ENCODE data around the gene EPB41L4A.

EPB41L4A gene

DNA sequence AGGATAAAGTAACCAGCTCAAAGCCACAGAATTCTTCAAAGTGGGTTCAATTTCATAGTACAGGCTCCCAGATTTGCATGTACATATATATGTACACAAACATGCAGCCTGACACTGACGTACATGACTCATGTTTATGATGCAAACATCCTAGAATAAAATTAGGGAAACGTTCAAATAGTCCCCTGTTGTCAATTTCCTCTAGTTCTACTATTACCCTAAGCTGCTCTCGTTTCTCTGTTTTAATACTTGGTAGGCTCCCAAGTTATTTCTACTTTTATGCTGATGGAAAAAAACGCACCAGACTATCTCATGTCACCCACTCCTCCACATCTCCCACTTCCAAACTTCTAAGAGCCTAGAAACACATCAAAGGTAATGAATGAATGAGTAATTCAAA lies 229.7 kb downstream of the EPB41L4A start:
- CTCF ChIA-PET, result interaction anchor here (0.6 to 1.1 kb wide), 3 partner anchors 14 to 231 kb away, joined by 3 to 4 read pairs (median 3); no protein-coding TSS in a partner anchor

DNA sequence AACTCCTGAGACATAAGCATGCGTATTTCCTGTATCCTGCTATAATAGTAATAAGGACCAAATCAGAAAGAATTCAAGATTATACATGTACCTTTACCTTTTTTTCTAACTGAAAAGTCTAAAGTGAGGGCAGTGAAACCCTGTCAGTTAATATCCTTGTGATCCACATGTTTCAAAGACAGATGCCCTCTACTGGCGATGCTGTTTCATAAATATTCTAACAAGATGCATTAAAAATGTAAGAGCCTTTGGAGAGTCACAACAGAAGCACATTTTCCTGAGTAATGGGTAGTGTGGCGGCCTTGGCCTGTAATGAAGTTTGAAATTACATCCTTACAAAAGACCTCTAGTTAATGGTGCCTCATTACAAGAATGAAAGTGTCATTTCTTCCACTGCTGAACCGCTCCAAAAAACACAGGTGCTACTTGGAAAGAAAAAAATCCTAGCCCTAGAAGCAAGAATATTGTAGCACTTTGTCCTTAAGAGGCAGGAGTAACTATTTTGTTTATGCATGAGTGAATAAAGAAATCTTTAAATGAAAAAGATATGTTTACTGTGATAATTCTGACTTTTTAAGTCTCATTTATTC lies 232.6 kb downstream of the EPB41L4A start:
- H3K4me3 ChIP-seq (ENCODE audit: low read depth, low read length), result no peak overlapping the region
- TF ChIP-seq ZNF660 (tag by site-specific recombination; IDR thresholded peaks at IDR 0.05), result peak; percentile 52; the same call in 1 of the 2 replicates
- TF ChIP-seq, protein P1, sequence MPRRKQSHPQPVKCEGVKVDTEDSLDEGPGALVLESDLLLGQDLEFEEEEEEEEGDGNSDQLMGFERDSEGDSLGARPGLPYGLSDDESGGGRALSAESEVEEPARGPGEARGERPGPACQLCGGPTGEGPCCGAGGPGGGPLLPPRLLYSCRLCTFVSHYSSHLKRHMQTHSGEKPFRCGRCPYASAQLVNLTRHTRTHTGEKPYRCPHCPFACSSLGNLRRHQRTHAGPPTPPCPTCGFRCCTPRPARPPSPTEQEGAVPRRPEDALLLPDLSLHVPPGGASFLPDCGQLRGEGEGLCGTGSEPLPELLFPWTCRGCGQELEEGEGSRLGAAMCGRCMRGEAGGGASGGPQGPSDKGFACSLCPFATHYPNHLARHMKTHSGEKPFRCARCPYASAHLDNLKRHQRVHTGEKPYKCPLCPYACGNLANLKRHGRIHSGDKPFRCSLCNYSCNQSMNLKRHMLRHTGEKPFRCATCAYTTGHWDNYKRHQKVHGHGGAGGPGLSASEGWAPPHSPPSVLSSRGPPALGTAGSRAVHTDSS (tag by site-specific recombination; IDR thresholded peaks at IDR 0.05), result no peak
- H3K36me3 ChIP-seq (ENCODE audit: control insufficient read depth in 2 of 2, insufficient read depth in 1 of 2, low read length in 2 of 2), result no peaks in the 10 kb centered on the region
- no peaks in the 10 kb centered on the region for H3K9me3 ChIP-seq (ENCODE audit: control insufficient read depth, insufficient read depth, low read depth, low read length)
- H3K27ac ChIP-seq (ENCODE audit: extremely low read depth, low read depth, low read length), result no peak overlapping the region
- POLR2A ChIA-PET, result no interaction called here
- no peaks in the 10 kb centered on the region for H3K4me1 ChIP-seq (ENCODE audit: control insufficient read depth, insufficient read depth, low read length)
- CTCF ChIA-PET, result interaction anchor here (0.8 to 0.9 kb wide), 3 partner anchors 19 to 418 kb away, joined by 3 to 4 read pairs (median 3); no protein-coding TSS in a partner anchor

More for the DNA sequence above, 229.7 kb downstream of the EPB41L4A start:
- Histone ChIP-seq H3K9me3 (ENCODE audit: control insufficient read depth, insufficient read depth, low read depth, low read length) (no peaks in the 10 kb centered on the region), H3K27ac (ENCODE audit: extremely low read depth, low read depth, low read length) (no peak overlapping the region), H3K36me3 (ENCODE audit: control insufficient read depth in 2 of 2, insufficient read depth in 1 of 2, low read length in 2 of 2) (no peaks in the 10 kb centered on the region), H3K4me1 (ENCODE audit: control insufficient read depth, insufficient read depth, low read length) (no peaks in the 10 kb centered on the region), H3K4me3 (ENCODE audit: low read depth, low read length) (no peak overlapping the region)
- TF ChIP-seq OVOL3 (tag by site-specific recombination; IDR thresholded peaks at IDR 0.05), result no peak
- TF ChIP-seq ZNF211 (tag by site-specific recombination; IDR thresholded peaks at IDR 0.05; ENCODE audit: low read depth), result no peak
- TF ChIP-seq ZNF23 (tag by site-specific recombination; IDR thresholded peaks at IDR 0.05; ENCODE audit: borderline replicate concordance), result no peak
- TF ChIP-seq ZNF221 (tag by site-specific recombination; IDR thresholded peaks at IDR 0.05; ENCODE audit: borderline replicate concordance), result no peak
- TF ChIP-seq, protein P2, sequence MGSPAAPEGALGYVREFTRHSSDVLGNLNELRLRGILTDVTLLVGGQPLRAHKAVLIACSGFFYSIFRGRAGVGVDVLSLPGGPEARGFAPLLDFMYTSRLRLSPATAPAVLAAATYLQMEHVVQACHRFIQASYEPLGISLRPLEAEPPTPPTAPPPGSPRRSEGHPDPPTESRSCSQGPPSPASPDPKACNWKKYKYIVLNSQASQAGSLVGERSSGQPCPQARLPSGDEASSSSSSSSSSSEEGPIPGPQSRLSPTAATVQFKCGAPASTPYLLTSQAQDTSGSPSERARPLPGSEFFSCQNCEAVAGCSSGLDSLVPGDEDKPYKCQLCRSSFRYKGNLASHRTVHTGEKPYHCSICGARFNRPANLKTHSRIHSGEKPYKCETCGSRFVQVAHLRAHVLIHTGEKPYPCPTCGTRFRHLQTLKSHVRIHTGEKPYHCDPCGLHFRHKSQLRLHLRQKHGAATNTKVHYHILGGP (tag by site-specific recombination; IDR thresholded peaks at IDR 0.05), result no peak
- TF ChIP-seq ZFP69B (tag by site-specific recombination; IDR thresholded peaks at IDR 0.05), result no peak
- TF ChIP-seq ZNF239 (tag by site-specific recombination; IDR thresholded peaks at IDR 0.05), result no peak
- TF ChIP-seq ZNF311 (tag by site-specific recombination; IDR thresholded peaks at IDR 0.05; ENCODE audit: borderline replicate concordance), result no peak
- no peak for TF ChIP-seq ZNF501 (tag by site-specific recombination; IDR thresholded peaks at IDR 0.05)
- TF ChIP-seq ZNF610 (tag by site-specific recombination; IDR thresholded peaks at IDR 0.05; ENCODE audit: borderline replicate concordance), result no peak
- POLR2A ChIA-PET, result no interaction called here

DNA sequence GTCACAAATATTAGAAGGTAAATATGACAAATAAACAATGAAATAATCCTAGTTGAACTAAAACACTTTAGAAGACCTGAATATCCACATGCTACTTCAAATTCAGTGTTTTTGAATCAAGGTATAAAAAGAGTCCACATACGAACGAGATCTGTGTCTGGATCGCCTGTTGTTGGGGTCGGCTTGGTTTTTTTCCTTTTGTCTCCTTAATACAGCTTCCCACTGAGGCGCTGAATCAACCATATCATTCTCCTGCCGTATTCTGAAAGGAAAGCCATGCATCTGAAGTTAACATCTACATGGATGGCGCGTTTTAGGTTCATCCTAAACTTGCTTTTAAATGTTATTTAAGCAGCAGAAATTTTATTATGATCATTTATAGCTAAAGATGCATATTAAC lies 235.2 kb downstream of the EPB41L4A start:
- ChIA-PET CTCF (interaction anchor here (0.6 to 1.6 kb wide), 5 partner anchors 9 to 605 kb away, joined by 3 to 5 read pairs (median 3); no protein-coding TSS in a partner anchor), POLR2A (interaction anchor here (0.5 kb wide), 1 partner anchor 88 kb away, joined by 4 read pairs; no protein-coding TSS in a partner anchor)
- Histone ChIP-seq H3K36me3 (ENCODE audit: control insufficient read depth in 2 of 2, insufficient read depth in 1 of 2, low read length in 2 of 2) (no peaks in the 10 kb centered on the region), H3K27ac (ENCODE audit: extremely low read depth, low read depth, low read length) (no peak overlapping the region), H3K4me3 (ENCODE audit: low read depth, low read length) (no peak overlapping the region), H3K9me3 (ENCODE audit: control insufficient read depth, insufficient read depth, low read depth, low read length) (no peaks in the 10 kb centered on the region), H3K4me1 (ENCODE audit: control insufficient read depth, insufficient read depth, low read length) (no peaks in the 10 kb centered on the region)
- TF ChIP-seq, protein P3, sequence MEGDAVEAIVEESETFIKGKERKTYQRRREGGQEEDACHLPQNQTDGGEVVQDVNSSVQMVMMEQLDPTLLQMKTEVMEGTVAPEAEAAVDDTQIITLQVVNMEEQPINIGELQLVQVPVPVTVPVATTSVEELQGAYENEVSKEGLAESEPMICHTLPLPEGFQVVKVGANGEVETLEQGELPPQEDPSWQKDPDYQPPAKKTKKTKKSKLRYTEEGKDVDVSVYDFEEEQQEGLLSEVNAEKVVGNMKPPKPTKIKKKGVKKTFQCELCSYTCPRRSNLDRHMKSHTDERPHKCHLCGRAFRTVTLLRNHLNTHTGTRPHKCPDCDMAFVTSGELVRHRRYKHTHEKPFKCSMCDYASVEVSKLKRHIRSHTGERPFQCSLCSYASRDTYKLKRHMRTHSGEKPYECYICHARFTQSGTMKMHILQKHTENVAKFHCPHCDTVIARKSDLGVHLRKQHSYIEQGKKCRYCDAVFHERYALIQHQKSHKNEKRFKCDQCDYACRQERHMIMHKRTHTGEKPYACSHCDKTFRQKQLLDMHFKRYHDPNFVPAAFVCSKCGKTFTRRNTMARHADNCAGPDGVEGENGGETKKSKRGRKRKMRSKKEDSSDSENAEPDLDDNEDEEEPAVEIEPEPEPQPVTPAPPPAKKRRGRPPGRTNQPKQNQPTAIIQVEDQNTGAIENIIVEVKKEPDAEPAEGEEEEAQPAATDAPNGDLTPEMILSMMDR (tag by site-specific recombination; IDR thresholded peaks at IDR 0.05), result no peak
- TF ChIP-seq, protein P2 (tag by site-specific recombination; IDR thresholded peaks at IDR 0.05), result no peak
- TF ChIP-seq ZNF292 (tag by site-specific recombination; IDR thresholded peaks at IDR 0.05; ENCODE audit: borderline replicate concordance, low read depth) (no peak), KLF10 (tag by site-specific recombination; IDR thresholded peaks at IDR 0.05) (no peak), ZNF548 (tag by site-specific recombination; IDR thresholded peaks at IDR 0.05) (no peak), ZNF391 (tag by site-specific recombination; IDR thresholded peaks at IDR 0.05; ENCODE audit: borderline replicate concordance, low read depth) (no peak)
- TF ChIP-seq, protein P1 (tag by site-specific recombination; IDR thresholded peaks at IDR 0.05), result no peak
- TF ChIP-seq, protein P4, sequence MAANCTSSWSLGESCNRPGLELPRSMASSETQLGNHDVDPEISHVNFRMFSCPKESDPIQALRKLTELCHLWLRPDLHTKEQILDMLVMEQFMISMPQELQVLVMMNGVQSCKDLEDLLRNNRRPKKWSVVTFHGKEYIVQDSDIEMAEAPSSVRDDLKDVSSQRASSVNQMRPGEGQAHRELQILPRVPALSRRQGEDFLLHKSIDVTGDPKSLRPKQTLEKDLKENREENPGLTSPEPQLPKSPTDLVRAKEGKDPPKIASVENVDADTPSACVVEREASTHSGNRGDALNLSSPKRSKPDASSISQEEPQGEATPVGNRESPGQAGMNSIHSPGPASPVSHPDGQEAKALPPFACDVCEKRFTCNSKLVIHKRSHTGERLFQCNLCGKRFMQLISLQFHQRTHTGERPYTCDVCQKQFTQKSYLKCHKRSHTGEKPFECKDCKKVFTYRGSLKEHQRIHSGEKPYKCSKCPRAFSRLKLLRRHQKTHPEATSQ (tag by site-specific recombination; IDR thresholded peaks at IDR 0.05), result no peak
- TF ChIP-seq, protein P5, sequence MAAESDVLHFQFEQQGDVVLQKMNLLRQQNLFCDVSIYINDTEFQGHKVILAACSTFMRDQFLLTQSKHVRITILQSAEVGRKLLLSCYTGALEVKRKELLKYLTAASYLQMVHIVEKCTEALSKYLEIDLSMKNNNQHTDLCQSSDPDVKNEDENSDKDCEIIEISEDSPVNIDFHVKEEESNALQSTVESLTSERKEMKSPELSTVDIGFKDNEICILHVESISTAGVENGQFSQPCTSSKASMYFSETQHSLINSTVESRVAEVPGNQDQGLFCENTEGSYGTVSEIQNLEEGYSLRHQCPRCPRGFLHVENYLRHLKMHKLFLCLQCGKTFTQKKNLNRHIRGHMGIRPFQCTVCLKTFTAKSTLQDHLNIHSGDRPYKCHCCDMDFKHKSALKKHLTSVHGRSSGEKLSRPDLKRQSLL (tag by site-specific recombination; IDR thresholded peaks at IDR 0.05), result no peak

Measured in HEK293 (cell line).